GM18519 (cell line): Measurements from ENCODE around the gene TRIM17.

Experiments
- ATAC-seq: cut with Tn5 transposase; IDR thresholded peaks from one replicate; pipeline ENCODE4 v1.9.1; 2021; ENCODE audit warnings: mild to moderate bottlenecking, moderate library complexity; ENCODE audit not compliant: unreplicated experiment, low FRiP score

Gene TRIM17

GRCh38 chr1:228391411-228392020 is 25.1 kb downstream of the TRIM17 start:
- no peak for ATAC-seq

- no peak for ATAC-seq
Measured at GRCh38 chr1:228390649-228391048, 26.0 kb downstream of the TRIM17 start.

GRCh38 chr1:228387321-228387720 is 29.3 kb downstream of the TRIM17 start:
- ATAC-seq, result no peak

- no peak for ATAC-seq
Measured at GRCh38 chr1:228385232-228385631, 31.4 kb downstream of the TRIM17 start.

GRCh38 chr1:228383773-228384172 is 32.9 kb downstream of the TRIM17 start:
- no peak for ATAC-seq

- ATAC-seq, result no peak
Measured at GRCh38 chr1:228381356-228381755, 35.3 kb downstream of the TRIM17 start.

GRCh38 chr1:228379666-228380065 is 37.0 kb downstream of the TRIM17 start:
- no peak for ATAC-seq

GRCh38 chr1:228378873-228379460 is 37.7 kb downstream of the TRIM17 start:
- no peak for ATAC-seq

GRCh38 chr1:228378090-228378872 is 38.4 kb downstream of the TRIM17 start:
- no peak for ATAC-seq

- ATAC-seq, result no peak
Measured at GRCh38 chr1:228377664-228378089, 39.0 kb downstream of the TRIM17 start.

- ATAC-seq, result no peak
Measured at GRCh38 chr1:228376651-228377631, 39.7 kb downstream of the TRIM17 start.

- ATAC-seq, result no peak
Measured at GRCh38 chr1:228376262-228376628, 40.4 kb downstream of the TRIM17 start.

GRCh38 chr1:228375578-228376261 is 40.9 kb downstream of the TRIM17 start:
- ATAC-seq, result no peak

- ATAC-seq, result no peak
Measured at GRCh38 chr1:228374711-228375577, 41.7 kb downstream of the TRIM17 start.

- no peak for ATAC-seq
Measured at GRCh38 chr1:228373681-228374571, 42.7 kb downstream of the TRIM17 start.

- no peak for ATAC-seq
Measured at GRCh38 chr1:228373004-228373680, 43.5 kb downstream of the TRIM17 start.

GRCh38 chr1:228372183-228373003 is 44.3 kb downstream of the TRIM17 start:
- no peak for ATAC-seq
